Gastrocnemius medialis (tissue), 4 donors: Measurements from ENCODE around the gene UBL4A. TPM values are rescaled to one million over a fixed set of nuclear protein-coding genes. Genes with fewer than 3 reads are reported as not detected.

ENCODE experiments used
- ATAC-seq, 2 donors: fragments of 150-250 bp; one replicate each; pipeline ENCODE4 v1.9.1; 2016
- DNase-seq, 2 donors: peaks; one replicate each; pipeline ENCODE4 v3.0.0-alpha.2; 2019
- H3K27ac ChIP-seq, 4 donors: fragments of 200-600 bp; sonication (generic); 1 replicate in 1 of 4; 2 replicates in 3 of 4; pipeline ENCODE4 v1.5.1; 2016 to 2018; ENCODE audit warnings: mild to moderate bottlenecking in 2 of 4, moderate library complexity in 1 of 4
- H3K27me3 ChIP-seq, 3 donors: fragments of 200-600 bp; sonication (generic) in 2 of 3; 1 replicate in 1 of 3; 2 replicates in 2 of 3; pipeline versions ENCODE4 v1.5.1 to v1.6.0; 2016 to 2019; ENCODE audit warnings: mild to moderate bottlenecking in 1 of 3, moderate library complexity in 1 of 3
- H3K36me3 ChIP-seq, 2 donors: fragments of 200-600 bp; sonication (generic) in 1 of 2; one replicate each; pipeline ENCODE4 v1.5.1; 2017 to 2018
- H3K4me1 ChIP-seq, 2 donors: fragments of 200-600 bp; sonication (generic) in 1 of 2; one replicate each; pipeline ENCODE4 v1.5.1; 2016 to 2017; ENCODE audit warnings: mild to moderate bottlenecking in 2 of 2
- H3K4me3 ChIP-seq, 4 donors: fragments of 200-600 bp; sonication (generic) in 3 of 4; 1 replicate in 1 of 4; 2 replicates in 3 of 4; pipeline ENCODE4 v1.5.1; 2016 to 2019; ENCODE audit warnings: mild to moderate bottlenecking in 2 of 4
- H3K9me3 ChIP-seq, 3 donors: fragments of 200-600 bp; sonication (generic) in 2 of 3; 1 replicate in 1 of 3; 2 replicates in 2 of 3; pipeline ENCODE4 v1.5.1; 2016 to 2019
- POLR2A ChIP-seq, 2 donors: fragments of 450-650 bp; IDR thresholded peaks; one replicate each; pipeline ENCODE4 v1.6.1; 2017; ENCODE audit warnings: antibody characterized with exemption in 2 of 2, mild to moderate bottlenecking in 2 of 2, moderate library complexity in 2 of 2
- in situ Hi-C, 4 donors: fragments of 200-750 bp; cut with MboI; loops; one replicate each; pipeline versions ENCODE4 v1.15.0 to v1.8.0; 2017; ENCODE audit warnings: low sequenced_read_pairs in 4 of 4
- intact Hi-C: fragments of 100-400 bp; cut with DNase I; formaldehyde crosslinking; loops from one replicate; pipeline ENCODE4 v1.15.1; 2023; ENCODE audit warnings: low total_unique reads
- total RNA-seq, 4 donors: library from RNA; depleted of rRNA; stranded (reverse); fragments of >200 nt; gene quantifications; one replicate each; pipeline versions ENCODE4 v1.1.0 to v1.2.3, GENCODE V29; 2016
- TF ChIP-seq, protein P1 (sequence below), 5 experiments: fragments of 450-650 bp in 3 of 5; fragments of 200-600 bp in 2 of 5; sonication (generic) in 2 of 5; IDR thresholded peaks in 4 of 5; conservative IDR thresholded peaks in 1 of 5; 1 replicate in 4 of 5; 2 replicates in 1 of 5; pipeline ENCODE4 v1.5.1; 2016 to 2019; ENCODE audit warnings: antibody characterized with exemption in 5 of 5, mild to moderate bottlenecking in 3 of 5, moderate library complexity in 3 of 5

The UBL4A gene
- total RNA-seq, 4 donors from 2014 or later = 54.6 to 116 (median 79.8) TPM

- in situ Hi-C loops (loop anchor here in 2 of 4 donors (25.0 kb wide), 2 partner anchors 114 to 564 kb away; partner anchors contain the start of genes DNASE1L1 (in 2 of the 2), TAFAZZIN (in 2 of the 2), HCFC1 (in 1 of the 2) and TMEM187 (in 1 of the 2)), intact Hi-C loops (no loop called here)
- no peak for DNase-seq
Measured at GRCh38 chrX:154525606-154526490, 39.4 kb upstream of the UBL4A start.

DNA sequence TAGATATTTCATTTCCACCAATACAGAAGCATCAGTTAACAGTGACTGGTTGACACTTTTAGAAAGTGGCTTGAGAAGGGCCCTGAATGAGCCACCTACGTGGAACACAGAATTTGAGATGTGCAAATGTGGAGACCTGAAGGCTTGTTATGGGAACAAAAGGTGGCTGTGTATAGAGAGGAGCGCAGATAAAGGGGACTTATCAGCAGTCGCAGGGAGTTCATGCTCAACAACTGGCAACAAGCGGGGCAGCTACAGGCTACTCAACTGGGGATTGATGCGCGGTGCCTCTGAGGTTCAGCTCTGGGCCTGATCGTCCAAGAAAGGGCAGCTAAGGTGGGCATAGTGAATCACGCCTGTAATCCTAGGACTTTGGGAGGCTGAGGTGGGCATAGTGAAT is 33.0 kb upstream of the UBL4A start:
- Histone ChIP-seq H3K27ac (no peak overlapping the region), H3K4me3 (no peak overlapping the region), H3K4me1 (peaks cover 0 to 12% of the 10 kb centered on the region in 2 donors), H3K27me3 (no peaks in the 10 kb centered on the region), H3K36me3 (no peaks in the 10 kb centered on the region), H3K9me3 (no peaks in the 10 kb centered on the region)
- in situ Hi-C loops (no loop called here), intact Hi-C loops (loop anchor here (5.0 to 10.0 kb wide), 2 partner anchors 122 to 595 kb away; partner anchors contain the start of genes ARHGAP4 and RPL10)
- no peak for DNase-seq
- no peak for TF ChIP-seq POLR2A (IDR thresholded peaks at IDR 0.05)
- TF ChIP-seq, protein P1, sequence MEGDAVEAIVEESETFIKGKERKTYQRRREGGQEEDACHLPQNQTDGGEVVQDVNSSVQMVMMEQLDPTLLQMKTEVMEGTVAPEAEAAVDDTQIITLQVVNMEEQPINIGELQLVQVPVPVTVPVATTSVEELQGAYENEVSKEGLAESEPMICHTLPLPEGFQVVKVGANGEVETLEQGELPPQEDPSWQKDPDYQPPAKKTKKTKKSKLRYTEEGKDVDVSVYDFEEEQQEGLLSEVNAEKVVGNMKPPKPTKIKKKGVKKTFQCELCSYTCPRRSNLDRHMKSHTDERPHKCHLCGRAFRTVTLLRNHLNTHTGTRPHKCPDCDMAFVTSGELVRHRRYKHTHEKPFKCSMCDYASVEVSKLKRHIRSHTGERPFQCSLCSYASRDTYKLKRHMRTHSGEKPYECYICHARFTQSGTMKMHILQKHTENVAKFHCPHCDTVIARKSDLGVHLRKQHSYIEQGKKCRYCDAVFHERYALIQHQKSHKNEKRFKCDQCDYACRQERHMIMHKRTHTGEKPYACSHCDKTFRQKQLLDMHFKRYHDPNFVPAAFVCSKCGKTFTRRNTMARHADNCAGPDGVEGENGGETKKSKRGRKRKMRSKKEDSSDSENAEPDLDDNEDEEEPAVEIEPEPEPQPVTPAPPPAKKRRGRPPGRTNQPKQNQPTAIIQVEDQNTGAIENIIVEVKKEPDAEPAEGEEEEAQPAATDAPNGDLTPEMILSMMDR (IDR thresholded peaks at IDR 0.05 in 4 of 5, conservative IDR thresholded peaks at IDR 0.05 in 1 of 5) = no peak
- no peak for ATAC-seq

More at GRCh38 chrX:154525606-154526490, 39.4 kb upstream of the UBL4A start:
- no peak for ATAC-seq
- Histone ChIP-seq H3K4me3 (no peak overlapping the region), H3K27me3 (no peaks in the 10 kb centered on the region), H3K27ac (no peak overlapping the region), H3K9me3 (no peaks in the 10 kb centered on the region), H3K36me3 (no peaks in the 10 kb centered on the region), H3K4me1 (peaks cover 0 to 10% of the 10 kb centered on the region in 2 donors)
- TF ChIP-seq, protein P1 (IDR thresholded peaks at IDR 0.05 in 4 of 5, conservative IDR thresholded peaks at IDR 0.05 in 1 of 5) = no peak
- TF ChIP-seq POLR2A (IDR thresholded peaks at IDR 0.05) = no peak

DNA sequence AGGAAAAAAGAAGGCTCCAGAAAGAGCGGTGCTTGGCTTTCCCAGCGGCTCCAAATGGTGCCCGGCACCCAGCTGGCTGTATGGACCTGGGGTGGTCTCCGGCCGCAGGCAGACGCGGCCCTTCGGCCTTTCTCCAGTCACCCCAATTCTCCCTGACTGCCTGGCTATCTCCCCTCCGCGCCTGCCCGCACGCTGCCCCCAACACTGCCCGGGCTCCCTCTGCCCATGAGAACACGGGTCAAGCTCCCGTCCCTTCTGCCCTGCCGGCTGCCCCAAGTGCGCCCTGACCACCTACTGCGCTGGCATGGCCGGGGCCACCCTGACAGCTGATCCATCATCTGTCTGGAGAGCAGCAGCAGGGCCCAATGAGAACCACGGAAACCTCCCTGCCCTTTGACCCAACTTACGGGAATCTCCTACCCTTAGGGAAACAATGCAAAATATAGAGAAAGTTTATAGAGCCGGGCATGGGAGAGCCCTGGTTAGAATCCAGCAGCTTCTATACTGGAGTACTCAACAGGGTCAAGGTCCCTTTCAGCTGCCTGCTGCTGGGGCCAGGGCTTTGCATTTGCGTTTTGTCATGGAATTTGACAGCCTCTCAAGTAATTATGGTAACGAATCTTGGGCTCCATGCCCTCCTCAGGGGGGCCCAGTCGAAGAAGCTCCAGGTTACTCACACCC is 30.8 kb upstream of the UBL4A start:
- peak in 1 of 2 donors; percentile 22 for DNase-seq
- Histone ChIP-seq H3K4me3 (peak overlapping the region; percentile 46 to 74 (median 56)), H3K4me1 (peaks cover 0 to 12% of the 10 kb centered on the region in 2 donors), H3K36me3 (no peaks in the 10 kb centered on the region), H3K27me3 (no peaks in the 10 kb centered on the region), H3K27ac (peak overlapping the region; percentile 88 to 96 (median 92)), H3K9me3 (no peaks in the 10 kb centered on the region)
- intact Hi-C loops (loop anchor here (2.0 to 10.0 kb wide), 3 partner anchors 38 to 592 kb away; partner anchors contain the start of genes ARHGAP4, LAGE3 and RPL10), in situ Hi-C loops (no loop called here)
- ATAC-seq = no peak
- TF ChIP-seq POLR2A (IDR thresholded peaks at IDR 0.05) = no peak
- TF ChIP-seq, protein P1 (IDR thresholded peaks at IDR 0.05 in 4 of 5, conservative IDR thresholded peaks at IDR 0.05 in 1 of 5) = no peak

- DNase-seq (peak in 1 of 2 donors; percentile 46), ATAC-seq (peak; percentile 34 to 37)
- in situ Hi-C loops = no loop called here
- Histone ChIP-seq H3K9me3 (no peaks in the 10 kb centered on the region), H3K4me1 (peaks cover 0 to 12% of the 10 kb centered on the region in 2 donors), H3K36me3 (no peaks in the 10 kb centered on the region), H3K27ac (peak overlapping the region; percentile 88 to 96 (median 92)), H3K4me3 (peak overlapping the region; percentile 46 to 74 (median 56)), H3K27me3 (no peaks in the 10 kb centered on the region)
- intact Hi-C loops = loop anchor here (1.0 to 10.0 kb wide), 4 partner anchors 26 to 592 kb away; partner anchors contain the start of genes ARHGAP4, LAGE3, RPL10 and SLC10A3
- TF ChIP-seq, protein P1 (IDR thresholded peaks at IDR 0.05 in 4 of 5, conservative IDR thresholded peaks at IDR 0.05 in 1 of 5) = peak in 1 of 5 experiments; percentile 10
- no peak for TF ChIP-seq POLR2A (IDR thresholded peaks at IDR 0.05)
Measured at GRCh38 chrX:154516656-154517100, 30.3 kb upstream of the UBL4A start.
